Cardiac fibroblast (primary cell): Measurements from ENCODE around the gene APOL3.
"Not testable (repeated sequence)": the region's sequence is repeated elsewhere in the genome, so short reads cannot be mapped to it uniquely, and the experiment has no call there.

ENCODE experiments used
- DNase-seq, 2 donors: peaks; one replicate each; pipeline versions ENCODE4 v3.0.0 to v3.0.0-alpha.2; 2010; ENCODE audit warnings: low read depth in 2 of 2
- H3K4me3 ChIP-seq, 2 donors: replicated peaks in 1 of 2; 1 replicate in 1 of 2; 2 replicates in 1 of 2; pipeline ENCODE4 v1.5.1; 2011; ENCODE audit warnings: low read depth in 2 of 2, low read length in 2 of 2, mild to moderate bottlenecking in 2 of 2, moderate library complexity in 1 of 2
- TF ChIP-seq, protein P1 (sequence below): IDR thresholded peaks from one replicate; pipeline ENCODE4 v1.5.1; 2011; ENCODE audit warnings: low read depth, mild to moderate bottlenecking, low read length, inconsistent platforms

Gene APOL3

DNA sequence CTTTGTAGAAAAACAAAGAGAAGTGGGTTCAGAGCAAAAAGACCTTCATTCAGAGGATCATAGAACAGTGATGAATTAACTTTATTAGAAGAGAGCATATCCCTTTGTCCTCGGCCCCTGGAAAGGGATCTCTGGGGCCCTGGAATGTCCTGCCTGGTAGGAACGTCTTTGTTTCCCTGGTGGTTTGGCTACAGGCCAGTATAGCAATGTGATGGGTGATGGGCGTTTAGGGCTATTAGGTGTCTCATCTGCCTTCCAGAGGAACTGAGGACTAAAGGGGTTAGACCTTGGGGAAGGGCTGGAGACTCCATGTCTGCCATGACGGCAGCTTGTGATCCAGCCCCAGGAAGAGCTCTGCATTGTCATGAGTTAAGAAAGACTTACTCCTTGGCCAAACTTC is 32.0 kb upstream of the APOL3 start:
- TF ChIP-seq, protein P1, sequence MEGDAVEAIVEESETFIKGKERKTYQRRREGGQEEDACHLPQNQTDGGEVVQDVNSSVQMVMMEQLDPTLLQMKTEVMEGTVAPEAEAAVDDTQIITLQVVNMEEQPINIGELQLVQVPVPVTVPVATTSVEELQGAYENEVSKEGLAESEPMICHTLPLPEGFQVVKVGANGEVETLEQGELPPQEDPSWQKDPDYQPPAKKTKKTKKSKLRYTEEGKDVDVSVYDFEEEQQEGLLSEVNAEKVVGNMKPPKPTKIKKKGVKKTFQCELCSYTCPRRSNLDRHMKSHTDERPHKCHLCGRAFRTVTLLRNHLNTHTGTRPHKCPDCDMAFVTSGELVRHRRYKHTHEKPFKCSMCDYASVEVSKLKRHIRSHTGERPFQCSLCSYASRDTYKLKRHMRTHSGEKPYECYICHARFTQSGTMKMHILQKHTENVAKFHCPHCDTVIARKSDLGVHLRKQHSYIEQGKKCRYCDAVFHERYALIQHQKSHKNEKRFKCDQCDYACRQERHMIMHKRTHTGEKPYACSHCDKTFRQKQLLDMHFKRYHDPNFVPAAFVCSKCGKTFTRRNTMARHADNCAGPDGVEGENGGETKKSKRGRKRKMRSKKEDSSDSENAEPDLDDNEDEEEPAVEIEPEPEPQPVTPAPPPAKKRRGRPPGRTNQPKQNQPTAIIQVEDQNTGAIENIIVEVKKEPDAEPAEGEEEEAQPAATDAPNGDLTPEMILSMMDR: no peak
- peak in 1 of 2 donors; percentile 35 for DNase-seq
- H3K4me3 ChIP-seq: no peak overlapping the region

DNA sequence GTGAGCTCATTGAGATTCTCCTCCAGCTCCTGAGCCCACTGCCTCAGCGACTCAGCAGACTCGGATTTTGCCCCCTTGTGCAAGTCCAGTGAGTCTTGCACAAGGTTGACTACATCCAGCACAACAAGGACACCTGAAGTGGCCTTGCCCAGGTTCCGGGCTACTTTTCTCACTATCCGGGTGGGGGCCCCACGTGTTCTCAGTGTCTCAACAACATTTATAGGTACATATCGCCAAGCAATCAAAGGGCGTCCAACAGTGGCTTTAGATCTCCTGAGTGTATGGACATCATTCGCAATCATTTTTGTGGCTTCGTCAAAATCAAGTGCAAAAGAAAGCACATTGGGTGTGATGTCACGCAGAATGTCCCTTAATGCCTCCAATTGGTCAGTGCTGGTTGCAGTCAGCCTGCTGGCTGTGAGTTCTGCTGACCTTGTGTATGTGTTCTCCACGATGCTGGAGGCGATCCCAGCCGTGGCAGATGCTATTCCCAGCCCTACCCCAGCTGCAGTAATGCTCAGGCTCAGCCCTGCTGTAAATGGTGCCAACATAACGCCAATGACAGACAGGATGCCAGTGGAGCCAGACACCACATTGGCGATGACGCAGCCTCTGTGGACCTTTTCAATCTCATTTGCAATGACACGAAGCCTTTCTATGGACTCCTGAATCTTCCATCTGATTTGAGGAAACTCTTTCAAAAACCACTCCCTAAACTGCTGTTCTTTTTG is 30.7 kb upstream of the APOL3 start:
- TF ChIP-seq, protein P1: no peak
- peak; percentile 29 to 49 for DNase-seq

DNA sequence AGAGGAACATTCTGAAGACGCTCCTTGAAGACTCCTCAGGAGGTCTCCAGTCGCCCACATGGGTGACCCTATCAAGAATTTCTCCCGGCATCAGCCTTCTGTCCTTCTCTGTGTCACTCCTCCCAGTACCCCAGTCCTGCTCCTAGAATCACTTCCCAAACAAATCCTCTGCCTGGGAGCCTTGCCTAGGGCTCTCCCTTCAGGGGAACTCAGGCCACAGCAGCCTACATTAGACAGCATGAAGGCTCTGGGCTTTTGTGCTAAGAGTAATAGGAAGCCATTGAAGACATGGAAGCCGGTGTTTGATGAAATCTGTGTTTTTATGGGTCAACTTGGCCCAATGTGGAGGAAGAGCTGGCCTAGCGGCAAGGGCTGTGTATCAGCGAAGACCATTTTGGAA is 27.3 kb upstream of the APOL3 start:
- not testable (repeated sequence) for H3K4me3 ChIP-seq

More for the DNA sequence above, 30.7 kb upstream of the APOL3 start:
- H3K4me3 ChIP-seq: no peak overlapping the region

DNA sequence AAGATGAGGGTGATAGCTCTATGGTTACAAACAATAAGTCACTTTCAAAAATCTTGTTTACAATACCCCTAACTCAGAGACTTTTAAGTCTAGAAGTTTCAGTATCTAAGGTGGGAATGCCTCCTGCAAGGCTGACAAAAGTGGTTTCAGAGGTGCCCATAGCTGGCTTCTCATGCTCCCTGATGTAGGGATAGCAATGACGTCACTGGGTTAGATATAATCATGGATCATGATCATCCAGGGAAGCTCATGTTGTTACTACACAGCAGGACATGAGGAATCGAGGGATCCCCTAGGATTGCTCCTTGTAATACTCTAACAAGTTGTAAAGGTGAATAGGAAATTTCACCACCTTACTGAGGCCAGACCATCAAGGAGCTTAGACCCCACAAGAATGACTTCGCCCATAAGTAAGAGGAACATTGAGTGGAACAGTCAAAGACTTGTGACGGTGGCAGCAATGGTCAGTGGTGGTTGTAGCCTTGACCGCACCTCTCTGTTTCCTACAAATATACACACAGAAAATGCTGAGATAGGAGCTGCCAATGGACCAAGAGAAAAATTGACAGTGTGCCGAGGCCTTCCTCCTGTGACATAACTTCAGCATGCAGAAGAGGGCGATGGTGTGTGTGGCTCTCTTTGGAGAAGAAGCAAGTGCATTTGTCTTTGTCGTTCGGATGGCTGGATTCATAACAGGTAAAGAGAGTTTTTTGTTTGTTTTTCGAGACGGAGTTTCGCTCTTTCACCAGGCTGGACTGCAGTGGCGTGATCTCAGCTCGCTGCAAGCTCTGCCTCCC is 25.5 kb upstream of the APOL3 start:
- DNase-seq: no peak
- TF ChIP-seq, protein P1: no peak

More for the DNA sequence above, 27.3 kb upstream of the APOL3 start:
- not testable (repeated sequence) for DNase-seq

DNA sequence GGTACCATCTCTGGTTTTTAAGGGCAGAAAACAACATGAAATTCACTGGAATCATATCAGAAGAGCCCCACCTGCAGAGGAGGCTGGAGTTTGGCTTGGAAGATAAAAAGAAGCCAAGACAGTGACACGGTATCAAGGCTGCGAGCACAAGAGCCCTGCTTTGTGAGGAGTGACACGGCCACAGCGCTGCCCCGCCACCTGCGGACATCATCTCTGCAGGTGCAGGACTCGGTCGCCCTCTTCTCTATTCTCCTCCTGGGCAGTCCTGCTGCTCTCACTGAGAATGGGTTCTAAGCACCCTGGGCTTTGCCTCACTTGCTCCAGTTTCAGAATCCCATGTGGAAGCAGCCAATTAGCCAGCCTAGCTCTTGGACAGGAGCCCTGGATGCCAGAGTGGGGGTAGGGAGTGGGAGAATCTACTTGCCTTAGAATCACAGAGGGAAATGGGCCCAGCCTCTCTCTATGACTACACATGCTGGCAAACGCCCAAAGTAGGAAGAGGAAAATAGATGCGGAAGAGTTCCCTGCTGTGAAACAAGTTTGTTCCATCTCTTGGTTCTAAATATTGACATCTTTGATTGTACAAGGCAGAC is 24.0 kb upstream of the APOL3 start:
- TF ChIP-seq, protein P1: no peak
- peak; percentile 33 to 78 for DNase-seq
- no peak overlapping the region for H3K4me3 ChIP-seq

More for the DNA sequence above, 25.5 kb upstream of the APOL3 start:
- no peak overlapping the region for H3K4me3 ChIP-seq

DNA sequence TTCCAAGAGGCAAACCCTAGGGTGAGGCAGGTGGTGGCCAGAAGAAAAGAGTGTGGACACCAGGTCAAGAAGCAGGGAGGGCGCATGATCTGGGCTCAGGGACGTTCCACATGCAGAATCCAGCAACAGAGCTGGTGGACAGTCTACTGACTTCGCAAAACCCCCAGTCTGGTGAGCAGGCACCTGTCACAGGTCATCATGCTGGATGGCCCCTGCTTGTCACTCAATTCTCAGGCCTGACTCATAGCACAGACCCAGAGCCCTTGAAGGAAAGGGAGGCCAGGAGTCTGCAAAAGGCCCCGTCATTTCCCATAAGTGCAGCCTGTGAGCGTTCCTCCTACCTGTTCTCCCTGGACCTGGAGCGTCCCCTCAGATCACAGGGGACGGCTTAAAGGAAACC is 22.9 kb upstream of the APOL3 start:
- H3K4me3 ChIP-seq: no peak overlapping the region
- no peak for DNase-seq
- TF ChIP-seq, protein P1: no peak

DNA sequence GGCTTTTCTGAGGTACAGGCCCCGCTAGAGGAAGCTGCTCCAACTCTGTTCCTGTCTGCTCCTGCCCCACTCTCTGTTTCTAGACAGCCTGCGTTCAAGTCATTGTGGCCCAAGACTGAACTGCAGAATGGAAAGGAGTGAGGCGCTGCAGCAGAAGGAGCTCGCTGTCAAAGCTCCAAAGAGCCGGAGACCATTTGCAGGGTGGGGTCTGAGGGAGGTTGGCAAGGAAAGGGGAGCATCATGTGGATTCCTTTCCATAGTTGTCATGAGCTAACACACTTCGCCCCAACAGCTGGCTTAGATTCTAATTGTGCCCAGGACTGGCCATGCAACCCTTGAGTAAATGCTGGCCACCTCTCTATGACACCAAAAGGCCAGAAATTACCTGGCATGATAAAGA is 22.3 kb upstream of the APOL3 start:
- DNase-seq: no peak
- no peak overlapping the region for H3K4me3 ChIP-seq
- TF ChIP-seq, protein P1: no peak
